Measurements from ENCODE around the gene MYZAP.

Gene MYZAP

GRCh38 chr15:57703387-57703786 is 111.7 kb downstream of the MYZAP start:
- peaks cover 5% of the 10 kb centered on the region for H3K27me3 ChIP-seq (ENCODE audit: insufficient read depth, poor library complexity, severe bottlenecking)
- DNase-seq (ENCODE audit: low read depth in 1 of 2, low spot score in 1 of 2) = no peak
- no peak overlapping the region for H3K27ac ChIP-seq (replicated peaks)
- H3K4me3 ChIP-seq (replicated peaks; ENCODE audit: insufficient read depth, low read length) = no peak overlapping the region
- TF ChIP-seq REST (IDR thresholded peaks at IDR 0.05; ENCODE audit: insufficient replicate concordance, low read depth) = no peak
- no peak for TF ChIP-seq SPI1 (IDR thresholded peaks at IDR 0.05; ENCODE audit: borderline replicate concordance, low read depth)
- TF ChIP-seq POLR2AphosphoS5 (IDR thresholded peaks at IDR 0.05; ENCODE audit: low read depth) = no peak
- no peak for TF ChIP-seq GABPA (IDR thresholded peaks at IDR 0.05; ENCODE audit: low read depth)
- no peak for TF ChIP-seq CTCF (IDR thresholded peaks at IDR 0.05; ENCODE audit: insufficient read depth, low read length)

- DNase-seq (ENCODE audit: low read depth in 1 of 2, low spot score in 1 of 2) = no peak
- Histone ChIP-seq H3K27me3 (ENCODE audit: insufficient read depth, poor library complexity, severe bottlenecking) (no peaks in the 10 kb centered on the region), H3K4me3 (replicated peaks; ENCODE audit: insufficient read depth, low read length) (no peak overlapping the region), H3K27ac (replicated peaks) (no peak overlapping the region)
- TF ChIP-seq GABPA (IDR thresholded peaks at IDR 0.05; ENCODE audit: low read depth) (no peak), POLR2AphosphoS5 (IDR thresholded peaks at IDR 0.05; ENCODE audit: low read depth) (no peak)
These were observed 112.7 kb downstream of the MYZAP start for GRCh38 chr15:57704441-57704840.

- TF ChIP-seq CTCF (IDR thresholded peaks at IDR 0.05; ENCODE audit: insufficient read depth, low read length) (no peak), SPI1 (IDR thresholded peaks at IDR 0.05; ENCODE audit: borderline replicate concordance, low read depth) (no peak), REST (IDR thresholded peaks at IDR 0.05; ENCODE audit: insufficient replicate concordance, low read depth) (no peak), POLR2AphosphoS5 (IDR thresholded peaks at IDR 0.05; ENCODE audit: low read depth) (no peak), GABPA (IDR thresholded peaks at IDR 0.05; ENCODE audit: low read depth) (no peak)
- no peaks in the 10 kb centered on the region for H3K27me3 ChIP-seq (ENCODE audit: insufficient read depth, poor library complexity, severe bottlenecking)
- H3K4me3 ChIP-seq (replicated peaks; ENCODE audit: insufficient read depth, low read length) = peak overlapping the region; percentile 72
- H3K27ac ChIP-seq (replicated peaks) = peak overlapping the region; percentile 98
- DNase-seq (ENCODE audit: low read depth in 1 of 2, low spot score in 1 of 2) = peak in 1 of 2 experiments; percentile 1
These were observed 114.2 kb downstream of the MYZAP start for GRCh38 chr15:57705746-57706404.

- DNase-seq (ENCODE audit: low read depth in 1 of 2, low spot score in 1 of 2) = peak; percentile 83 to 95
- peak within 1 kb of the TSS; percentile 98 for H3K27ac ChIP-seq (replicated peaks)
- H3K27me3 ChIP-seq (ENCODE audit: insufficient read depth, poor library complexity, severe bottlenecking) = no peaks in the 10 kb centered on the region
- TF ChIP-seq SPI1 (IDR thresholded peaks at IDR 0.05; ENCODE audit: borderline replicate concordance, low read depth) (no peak), GABPA (IDR thresholded peaks at IDR 0.05; ENCODE audit: low read depth) (peak; percentile 90), REST (IDR thresholded peaks at IDR 0.05; ENCODE audit: insufficient replicate concordance, low read depth) (no peak), POLR2AphosphoS5 (IDR thresholded peaks at IDR 0.05; ENCODE audit: low read depth) (peak; percentile 73), CTCF (IDR thresholded peaks at IDR 0.05; ENCODE audit: insufficient read depth, low read length) (no peak)
- peak within 1 kb of the TSS; percentile 72 for H3K4me3 ChIP-seq (replicated peaks; ENCODE audit: insufficient read depth, low read length)
These were observed 114.9 kb downstream of the MYZAP start, which contains the start of gene POLR2M for GRCh38 chr15:57706405-57707209. TSS of gene POLR2M (plus strand) at chr15:57706714. CDS start at chr15:57706843, 129 bp downstream.

Measured in HL-60 (cell line).